Left kidney (tissue), 8 donors: ENCODE data around the gene ICAM5. TPM values are rescaled to one million over a fixed set of nuclear protein-coding genes. Genes with fewer than 3 reads are reported as not detected.
"Not testable (repeated sequence)": the region's sequence is repeated elsewhere in the genome, so short reads cannot be mapped to it uniquely, and the experiment has no call there.

Experiments
- DNase-seq: peaks from one replicate; pipeline ENCODE4 v3.0.0-alpha.2; 2013
- long read RNA-seq, 8 donors: transcript quantifications; one replicate each; lab custom pipeline, GENCODE V29; 2026
- polyA plus RNA-seq: library from polyadenylated mRNA; unstranded; fragments of 120-200 nt; gene quantifications from one replicate; pipeline ENCODE4 v1.2.1, GENCODE V29; 2013; ENCODE audit not compliant: insufficient read length

ICAM5 gene, protein sequence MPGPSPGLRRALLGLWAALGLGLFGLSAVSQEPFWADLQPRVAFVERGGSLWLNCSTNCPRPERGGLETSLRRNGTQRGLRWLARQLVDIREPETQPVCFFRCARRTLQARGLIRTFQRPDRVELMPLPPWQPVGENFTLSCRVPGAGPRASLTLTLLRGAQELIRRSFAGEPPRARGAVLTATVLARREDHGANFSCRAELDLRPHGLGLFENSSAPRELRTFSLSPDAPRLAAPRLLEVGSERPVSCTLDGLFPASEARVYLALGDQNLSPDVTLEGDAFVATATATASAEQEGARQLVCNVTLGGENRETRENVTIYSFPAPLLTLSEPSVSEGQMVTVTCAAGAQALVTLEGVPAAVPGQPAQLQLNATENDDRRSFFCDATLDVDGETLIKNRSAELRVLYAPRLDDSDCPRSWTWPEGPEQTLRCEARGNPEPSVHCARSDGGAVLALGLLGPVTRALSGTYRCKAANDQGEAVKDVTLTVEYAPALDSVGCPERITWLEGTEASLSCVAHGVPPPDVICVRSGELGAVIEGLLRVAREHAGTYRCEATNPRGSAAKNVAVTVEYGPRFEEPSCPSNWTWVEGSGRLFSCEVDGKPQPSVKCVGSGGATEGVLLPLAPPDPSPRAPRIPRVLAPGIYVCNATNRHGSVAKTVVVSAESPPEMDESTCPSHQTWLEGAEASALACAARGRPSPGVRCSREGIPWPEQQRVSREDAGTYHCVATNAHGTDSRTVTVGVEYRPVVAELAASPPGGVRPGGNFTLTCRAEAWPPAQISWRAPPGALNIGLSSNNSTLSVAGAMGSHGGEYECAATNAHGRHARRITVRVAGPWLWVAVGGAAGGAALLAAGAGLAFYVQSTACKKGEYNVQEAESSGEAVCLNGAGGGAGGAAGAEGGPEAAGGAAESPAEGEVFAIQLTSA
- 0.08 TPM for polyA plus RNA-seq
- long read RNA-seq, donor 1: 0 reads
- long read RNA-seq, donor 2: 0 reads
- long read RNA-seq, donor 3: 0 reads
- long read RNA-seq, donor 4: 0 reads
- long read RNA-seq, donor 5: 0 reads
- long read RNA-seq, donor 6: 0 reads
- long read RNA-seq, donor 7: 0 reads
- long read RNA-seq, donor 8: 0 reads

DNA sequence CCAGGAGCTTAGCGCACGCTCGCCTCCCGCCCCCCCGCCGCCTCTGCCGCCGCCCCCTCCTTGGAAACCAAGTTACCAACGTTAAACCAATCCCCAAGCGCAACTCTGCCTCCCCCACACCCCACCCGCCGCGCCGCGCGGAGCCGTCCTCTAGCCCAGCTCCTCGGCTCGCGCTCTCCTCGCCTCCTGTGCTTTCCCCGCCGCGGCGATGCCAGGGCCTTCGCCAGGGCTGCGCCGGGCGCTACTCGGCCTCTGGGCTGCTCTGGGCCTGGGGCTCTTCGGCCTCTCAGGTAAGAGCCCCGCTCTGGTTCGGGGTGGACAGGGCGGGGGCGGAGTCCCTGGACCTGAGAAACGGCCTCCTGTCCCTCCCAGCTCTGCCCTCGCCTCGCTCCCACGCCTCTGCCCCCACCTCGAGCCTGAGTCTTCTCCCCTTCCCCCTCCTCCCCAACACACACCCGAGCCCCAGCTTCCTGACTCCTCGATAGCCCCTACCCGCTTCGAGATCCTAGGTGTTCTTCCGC lies at the start of gene ICAM5:
Gene ICAM5 (plus strand): TSS at position 117 of the 521 bp plus-strand sequence. CDS start 92 bp downstream, at position 209.
- DNase-seq: no peak

GRCh38 chr19:10241826-10242449 lies 47.8 kb upstream of the ICAM5 start:
- not testable (repeated sequence) for DNase-seq

- DNase-seq: no peak
Measured at GRCh38 chr19:10243606-10244005, 46.1 kb upstream of the ICAM5 start.

DNA sequence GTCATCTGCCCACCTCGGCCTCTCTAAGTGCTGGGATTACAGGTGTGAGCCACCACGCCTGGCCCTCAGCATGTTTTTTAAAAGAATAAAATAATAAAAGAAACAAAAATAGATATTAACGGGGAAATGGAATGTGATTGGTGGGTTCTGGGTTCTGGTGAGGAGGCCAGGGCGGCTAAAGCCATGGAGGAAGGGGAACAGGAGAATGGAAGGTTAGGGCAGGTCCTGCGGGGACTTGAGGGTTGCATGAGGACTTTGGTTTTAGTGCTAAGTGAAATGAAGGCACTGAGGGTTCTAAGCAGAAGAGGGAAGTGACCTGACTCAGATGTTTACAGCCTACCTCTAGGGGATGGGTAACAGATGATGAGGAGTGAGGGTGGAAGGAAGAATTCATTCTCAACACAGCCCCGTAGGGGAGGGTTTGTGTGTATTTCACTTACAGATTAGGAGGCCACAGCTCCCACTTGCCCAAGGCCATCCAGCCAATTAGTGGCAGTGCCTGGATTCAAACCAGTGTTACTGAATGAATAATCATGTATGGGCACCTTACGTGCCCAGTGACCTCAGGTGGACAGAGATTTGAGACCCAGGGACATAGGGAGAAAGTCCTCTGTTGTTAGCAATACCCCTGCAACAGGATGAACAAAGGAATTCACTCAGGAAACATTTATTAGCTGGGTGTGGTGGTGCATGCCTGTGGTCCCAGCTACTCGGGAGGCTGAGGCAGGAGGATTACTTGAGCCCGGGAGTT lies 44.4 kb upstream of the ICAM5 start:
- DNase-seq: no peak

GRCh38 chr19:10246511-10246910 lies 43.2 kb upstream of the ICAM5 start:
- DNase-seq: no peak

DNA sequence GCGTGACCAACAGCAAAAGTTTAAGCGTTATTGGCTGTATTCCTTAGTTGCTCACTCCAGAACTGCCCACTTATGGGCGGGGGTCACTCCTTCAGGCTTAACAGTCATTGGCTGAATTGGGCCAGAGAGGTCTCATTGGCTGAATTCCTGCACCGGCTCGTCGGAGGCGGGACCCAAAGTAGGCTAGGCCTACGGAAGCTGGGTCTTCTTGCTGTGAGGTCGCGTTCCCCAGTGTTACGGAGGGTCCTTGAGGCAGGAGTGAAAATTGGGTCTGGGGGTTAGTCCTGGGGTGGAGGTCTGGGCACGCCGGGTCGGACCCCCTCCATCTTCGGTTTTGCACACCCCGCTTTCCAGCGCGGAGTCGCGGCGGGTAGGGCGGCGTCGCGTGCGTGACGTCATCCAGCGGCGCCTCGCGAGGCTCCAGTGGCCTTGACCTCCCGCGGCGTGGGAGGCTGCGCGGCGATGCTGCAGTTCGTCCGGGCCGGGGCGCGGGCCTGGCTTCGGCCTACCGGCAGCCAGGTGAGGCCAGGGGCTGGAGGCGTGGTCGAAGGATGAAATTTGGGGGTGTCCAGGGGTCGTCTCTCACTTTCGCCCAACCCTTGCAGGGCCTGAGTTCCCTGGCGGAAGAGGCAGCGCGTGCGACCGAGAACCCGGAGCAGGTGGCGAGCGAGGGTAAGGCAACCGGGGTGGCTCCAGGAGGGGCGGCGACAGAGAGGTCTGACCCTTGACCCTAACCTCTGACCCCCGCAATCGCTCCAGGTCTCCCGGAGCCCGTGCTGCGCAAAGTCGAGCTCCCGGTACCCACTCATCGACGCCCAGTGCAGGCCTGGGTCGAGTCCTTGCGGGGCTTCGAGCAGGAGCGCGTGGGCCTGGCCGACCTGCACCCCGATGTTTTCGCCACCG lies 37.7 kb upstream of the ICAM5 start, which contains the start of gene MRPL4:
Gene MRPL4 (plus strand): TSS at position 423 of the 903 bp plus-strand sequence. CDS start 40 bp downstream, at position 463.
- peak; percentile 98 for DNase-seq

DNA sequence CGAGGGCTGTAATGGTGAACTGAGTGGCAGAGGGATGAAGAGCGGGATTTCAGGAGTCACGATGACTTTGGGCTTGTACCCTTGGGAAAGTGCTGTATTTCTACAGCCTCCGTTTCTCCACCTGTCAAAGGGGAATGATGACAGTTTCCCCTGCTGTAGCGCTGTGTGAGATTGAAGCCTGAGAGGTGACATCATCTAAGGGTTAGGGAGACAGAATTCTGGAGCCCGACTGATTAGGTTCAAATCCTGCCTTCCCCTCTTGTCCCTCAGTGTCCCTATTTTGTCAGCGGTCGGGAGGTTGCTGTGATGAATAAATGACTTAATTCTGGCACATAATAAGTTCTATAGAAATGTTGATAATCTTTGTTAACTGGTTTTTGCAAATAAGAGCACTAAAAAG lies 37.0 kb upstream of the ICAM5 start:
- no peak for DNase-seq

GRCh38 chr19:10254244-10254643 lies 35.5 kb upstream of the ICAM5 start:
- DNase-seq: no peak

- no peak for DNase-seq
Measured at GRCh38 chr19:10255358-10255757, 34.4 kb upstream of the ICAM5 start.

- DNase-seq: no peak
Measured at GRCh38 chr19:10256551-10256950, 33.2 kb upstream of the ICAM5 start.

DNA sequence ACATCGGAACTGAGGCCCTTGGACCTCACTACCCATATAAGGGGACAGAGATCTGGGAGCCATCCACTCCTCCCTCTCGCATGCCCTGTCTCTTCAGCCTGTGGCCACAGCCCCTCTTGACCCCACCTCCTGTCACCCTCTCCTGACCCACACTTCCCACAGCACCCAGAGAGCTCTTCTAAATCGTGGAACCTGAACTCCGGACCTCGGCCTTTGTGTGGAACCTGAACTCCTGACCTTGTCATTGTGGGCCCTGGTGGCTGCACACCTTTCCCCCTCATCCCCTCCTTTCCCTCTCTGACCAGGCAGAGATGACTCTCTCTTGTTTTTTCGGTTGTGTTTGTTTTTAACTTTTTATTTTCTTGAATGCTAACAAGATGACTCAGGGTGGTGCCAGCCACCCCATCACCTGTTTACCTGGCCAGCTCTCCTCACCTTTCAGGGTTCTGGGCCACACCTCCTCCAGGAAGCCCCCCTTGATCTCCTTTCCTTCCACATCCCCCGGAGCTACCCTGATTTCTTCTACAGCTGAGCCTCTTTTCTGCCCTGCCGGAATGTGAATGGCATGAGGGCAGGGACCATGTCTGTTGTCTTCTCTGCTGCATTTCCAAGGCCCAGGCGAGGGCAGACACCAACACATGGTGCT lies 32.7 kb upstream of the ICAM5 start:
- no peak for DNase-seq

GRCh38 chr19:10258080-10258710 lies 31.6 kb upstream of the ICAM5 start:
- DNase-seq: no peak

- peak; percentile 87 for DNase-seq
Measured at GRCh38 chr19:10259162-10259905, 30.4 kb upstream of the ICAM5 start.

GRCh38 chr19:10260141-10260584 lies 29.6 kb upstream of the ICAM5 start:
- DNase-seq: no peak

DNA sequence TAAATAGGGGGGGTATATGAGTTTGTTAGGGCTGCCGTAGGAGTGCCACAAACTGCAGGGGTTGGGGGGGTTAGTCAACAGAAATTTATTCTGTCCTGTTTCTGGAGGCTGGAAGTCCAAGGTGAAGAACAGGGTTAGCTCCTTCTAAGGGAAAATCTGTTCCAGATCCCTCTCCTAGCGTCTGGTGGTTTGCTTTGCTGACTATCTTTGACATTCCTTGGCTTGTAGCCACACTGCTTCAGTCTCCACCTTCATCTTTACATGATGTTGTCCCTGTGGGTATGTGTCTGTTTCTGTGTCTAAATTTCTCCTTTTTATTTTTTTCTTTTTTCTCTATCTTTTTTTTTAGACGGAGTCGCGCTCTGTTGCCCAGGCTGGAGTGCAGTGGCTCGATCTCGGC lies 27.0 kb upstream of the ICAM5 start:
- no peak for DNase-seq

DNA sequence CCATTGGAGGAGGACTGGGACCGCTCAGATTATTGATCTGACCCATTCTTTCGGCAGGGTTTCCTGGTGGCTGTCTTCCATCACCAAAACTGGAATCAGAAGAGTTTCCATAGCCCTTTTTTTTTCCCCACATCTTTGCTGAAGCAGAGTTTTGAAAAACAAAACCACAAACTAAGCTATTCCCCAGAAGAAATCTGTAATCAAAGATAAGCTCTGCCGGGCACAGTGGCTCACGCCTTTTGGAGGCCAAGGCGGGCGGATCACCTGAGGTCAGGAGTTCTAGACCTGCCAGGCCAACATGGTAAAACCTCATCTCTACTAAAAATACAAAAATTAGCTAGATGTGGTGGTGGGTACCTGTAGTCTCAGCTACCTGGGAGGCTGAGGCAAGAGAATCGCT lies 23.0 kb upstream of the ICAM5 start:
- DNase-seq: no peak

- no peak for DNase-seq
Measured at GRCh38 chr19:10268071-10268470, 21.7 kb upstream of the ICAM5 start.
